Loucy (cell line): ENCODE results near the gene PMVK.
A peak's percentile ranks its signal among the peaks of the same experiment; 100 is the strongest.

Experiments
- H2AFZ ChIP-seq: fragments of 200-600 bp; sonication (generic); 2 replicates; pipeline ENCODE4 v1.6.0; 2016; ENCODE audit warnings: antibody characterized with exemption, mild to moderate bottlenecking, low read length, moderate library complexity
- H3F3A ChIP-seq: fragments of 200-600 bp; 2 replicates; pipeline ENCODE4 v1.6.0; 2016; ENCODE audit warnings: antibody characterized with exemption, low read depth, mild to moderate bottlenecking
- H3K27me3 ChIP-seq: fragments of 200-600 bp; sonication (generic); 2 replicates; pipeline ENCODE4 v1.6.1; 2014; ENCODE audit warnings: low read length, mild to moderate bottlenecking; ENCODE audit not compliant: insufficient read depth, poor library complexity, severe bottlenecking
- H3K36me3 ChIP-seq: fragments of 200-600 bp; sonication (generic); 2 replicates; pipeline ENCODE4 v1.6.1; 2016; ENCODE audit warnings: low read length; ENCODE audit not compliant: insufficient read depth
- H3K4me1 ChIP-seq: fragments of 200-600 bp; sonication (generic); 2 replicates; pipeline ENCODE4 v1.5.1; 2014; ENCODE audit warnings: low read length, mild to moderate bottlenecking; ENCODE audit not compliant: insufficient read depth, poor library complexity, severe bottlenecking
- H3K4me2 ChIP-seq: fragments of 200-600 bp; sonication (generic); 2 replicates; pipeline ENCODE4 v1.6.0; 2014; ENCODE audit warnings: antibody characterized with exemption, low read length, low read depth, mild to moderate bottlenecking; ENCODE audit not compliant: poor library complexity, severe bottlenecking
- H3K4me3 ChIP-seq: fragments of 200-600 bp; sonication (generic); 2 replicates; pipeline ENCODE4 v1.5.1; 2014; ENCODE audit warnings: low read length, mild to moderate bottlenecking, mixed read lengths; ENCODE audit not compliant: poor library complexity, severe bottlenecking
- H3K79me2 ChIP-seq: fragments of 200-600 bp; sonication (generic); 2 replicates; pipeline ENCODE4 v1.6.1; 2014; ENCODE audit warnings: low read length; ENCODE audit not compliant: insufficient read depth
- H3K9ac ChIP-seq: fragments of 200-600 bp; sonication (generic); 2 replicates; pipeline ENCODE4 v1.6.0; 2014; ENCODE audit warnings: mild to moderate bottlenecking, low read depth, low read length, moderate library complexity; ENCODE audit not compliant: poor library complexity, severe bottlenecking
- H3K9me2 ChIP-seq: fragments of 200-600 bp; sonication (generic); replicated peaks from 2 replicates; pipeline ENCODE4 v1.6.1; 2016; ENCODE audit warnings: low read depth, low read length, mixed read lengths
- H3K9me3 ChIP-seq: fragments of 200-600 bp; sonication (generic); 2 replicates; pipeline ENCODE4 v1.6.1; 2014; ENCODE audit warnings: mild to moderate bottlenecking, antibody characterized with exemption, low read length, low read depth; ENCODE audit not compliant: insufficient read depth
- H4K20me1 ChIP-seq: fragments of 200-600 bp; sonication (generic); 2 replicates; pipeline ENCODE4 v1.6.0; 2014; ENCODE audit warnings: antibody characterized with exemption, low read length, mild to moderate bottlenecking; ENCODE audit not compliant: insufficient read depth, poor library complexity, severe bottlenecking
- EZH2phosphoT487 ChIP-seq: fragments of 200-600 bp; IDR thresholded peaks from 2 replicates; pipeline ENCODE4 v1.6.1; 2018; ENCODE audit warnings: antibody characterized with exemption, mild to moderate bottlenecking, moderate library complexity, borderline replicate concordance
- TF ChIP-seq, protein P1 (sequence below): fragments of 200-600 bp; sonication (generic); conservative IDR thresholded peaks from 2 replicates; pipeline ENCODE4 v1.5.1; 2014; ENCODE audit warnings: mild to moderate bottlenecking, antibody characterized with exemption, low read length

Gene PMVK

DNA sequence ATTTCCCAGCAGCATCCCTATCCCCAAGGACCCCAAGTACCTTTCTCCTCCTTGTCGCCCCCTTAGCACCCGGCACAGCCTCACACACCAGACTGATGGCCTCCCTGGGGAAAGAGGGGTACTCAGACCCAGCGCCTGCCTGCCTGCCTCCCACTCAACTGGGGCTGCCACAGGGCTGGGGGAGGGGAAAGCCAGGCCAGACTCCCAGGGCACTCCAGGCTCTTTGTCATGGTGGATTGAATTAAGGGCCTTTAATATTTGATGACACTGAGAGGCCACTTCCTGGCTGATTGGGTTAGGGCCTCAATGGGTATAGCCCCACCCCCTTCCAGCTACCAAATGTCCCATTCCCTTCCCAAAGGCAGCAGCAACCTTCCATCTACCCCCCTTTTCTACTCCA is 32.2 kb upstream of the PMVK start:
- H3K4me3 ChIP-seq: no peak overlapping the region

DNA sequence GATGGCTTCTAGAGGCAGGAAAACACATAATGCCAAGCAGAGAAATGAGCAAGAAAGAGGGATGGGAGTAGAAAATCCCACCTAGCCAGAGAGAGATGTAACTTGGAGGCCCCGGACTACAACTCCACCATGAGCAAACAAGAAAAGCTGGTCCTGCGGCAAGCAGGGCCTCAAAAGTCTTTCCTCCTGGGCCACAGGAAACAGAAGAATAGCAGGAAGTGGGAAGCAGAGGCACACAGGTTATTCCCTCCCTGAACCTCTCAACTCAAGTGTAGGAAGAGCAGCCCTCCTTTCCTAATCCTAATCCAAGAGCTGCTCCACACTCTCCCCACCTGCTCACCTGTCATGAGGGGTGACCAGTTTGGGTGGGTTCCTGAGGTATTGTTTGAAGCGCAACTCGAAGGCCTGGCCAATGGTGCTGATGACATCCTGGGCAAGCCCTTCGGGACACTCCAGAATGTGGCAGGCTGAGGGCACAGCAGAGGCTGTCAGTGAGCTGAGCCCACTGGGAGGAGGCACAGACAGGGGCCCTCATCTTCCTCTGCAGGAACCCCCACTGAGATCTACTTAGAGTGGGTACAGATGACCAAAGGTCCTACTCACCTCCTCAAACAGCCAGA is 30.9 kb upstream of the PMVK start:
- H3K4me2 ChIP-seq: no peak overlapping the region
- H3K9me3 ChIP-seq: no peaks in the 10 kb centered on the region
- H3K79me2 ChIP-seq: peaks cover 56% of the 10 kb centered on the region
- peaks cover 34% of the 10 kb centered on the region for H3K4me1 ChIP-seq
- H3K9me2 ChIP-seq: no peaks in the 10 kb centered on the region
- no peak overlapping the region for H3K4me3 ChIP-seq
- H3K9ac ChIP-seq: no peak overlapping the region
- no peaks in the 10 kb centered on the region for H3K27me3 ChIP-seq
- no peaks in the 10 kb centered on the region; the same call in 1 of the 2 replicates for H3F3A ChIP-seq
- peaks cover 6% of the 10 kb centered on the region for H4K20me1 ChIP-seq
- peaks cover 40% of the 10 kb centered on the region; the same call in 1 of the 2 replicates for H3K36me3 ChIP-seq
- no peak overlapping the region for H2AFZ ChIP-seq
- TF ChIP-seq EZH2phosphoT487: no peak
- TF ChIP-seq, protein P1, sequence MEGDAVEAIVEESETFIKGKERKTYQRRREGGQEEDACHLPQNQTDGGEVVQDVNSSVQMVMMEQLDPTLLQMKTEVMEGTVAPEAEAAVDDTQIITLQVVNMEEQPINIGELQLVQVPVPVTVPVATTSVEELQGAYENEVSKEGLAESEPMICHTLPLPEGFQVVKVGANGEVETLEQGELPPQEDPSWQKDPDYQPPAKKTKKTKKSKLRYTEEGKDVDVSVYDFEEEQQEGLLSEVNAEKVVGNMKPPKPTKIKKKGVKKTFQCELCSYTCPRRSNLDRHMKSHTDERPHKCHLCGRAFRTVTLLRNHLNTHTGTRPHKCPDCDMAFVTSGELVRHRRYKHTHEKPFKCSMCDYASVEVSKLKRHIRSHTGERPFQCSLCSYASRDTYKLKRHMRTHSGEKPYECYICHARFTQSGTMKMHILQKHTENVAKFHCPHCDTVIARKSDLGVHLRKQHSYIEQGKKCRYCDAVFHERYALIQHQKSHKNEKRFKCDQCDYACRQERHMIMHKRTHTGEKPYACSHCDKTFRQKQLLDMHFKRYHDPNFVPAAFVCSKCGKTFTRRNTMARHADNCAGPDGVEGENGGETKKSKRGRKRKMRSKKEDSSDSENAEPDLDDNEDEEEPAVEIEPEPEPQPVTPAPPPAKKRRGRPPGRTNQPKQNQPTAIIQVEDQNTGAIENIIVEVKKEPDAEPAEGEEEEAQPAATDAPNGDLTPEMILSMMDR: no peak

More for the DNA sequence above, 32.2 kb upstream of the PMVK start:
- H3K4me1 ChIP-seq: peaks cover 36% of the 10 kb centered on the region
- H2AFZ ChIP-seq: no peak overlapping the region
- H3K9me2 ChIP-seq: no peaks in the 10 kb centered on the region
- peak overlapping the region; percentile 52 for H3K9ac ChIP-seq
- H3K36me3 ChIP-seq: peaks cover 32% of the 10 kb centered on the region; the same call in 1 of the 2 replicates
- H3K79me2 ChIP-seq: peaks cover 51% of the 10 kb centered on the region
- no peaks in the 10 kb centered on the region for H3K9me3 ChIP-seq
- H4K20me1 ChIP-seq: peaks cover 13% of the 10 kb centered on the region
- peaks cover under 1% of the 10 kb centered on the region; the same call in 1 of the 2 replicates for H3F3A ChIP-seq
- TF ChIP-seq, protein P1: no peak
- TF ChIP-seq EZH2phosphoT487: no peak
- no peaks in the 10 kb centered on the region for H3K27me3 ChIP-seq
- H3K4me2 ChIP-seq: peak overlapping the region; percentile 70

DNA sequence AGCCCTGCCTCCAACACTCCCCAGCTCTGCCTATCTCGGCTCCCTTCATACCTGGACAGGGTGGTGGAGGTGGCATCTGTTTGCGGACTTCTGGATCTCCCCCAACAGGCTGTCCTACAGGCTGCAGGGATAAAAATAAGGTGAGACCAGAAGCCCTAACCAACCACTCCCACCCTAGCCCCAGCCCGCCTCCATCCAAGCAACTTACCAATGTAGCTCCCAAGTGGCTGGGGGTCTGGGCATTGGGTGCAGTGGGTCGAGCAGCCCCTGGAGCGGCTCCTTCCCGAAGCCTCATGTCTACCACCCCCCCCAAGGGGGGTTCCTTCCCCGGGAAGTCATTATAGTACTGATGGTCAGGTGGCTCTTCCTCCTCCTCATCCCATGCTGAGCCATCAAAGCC is 29.6 kb upstream of the PMVK start:
- peaks cover 40% of the 10 kb centered on the region; the same call in 1 of the 2 replicates for H3K36me3 ChIP-seq

More for the DNA sequence above, 29.6 kb upstream of the PMVK start:
- Histone ChIP-seq H3K4me1 (peaks cover 30% of the 10 kb centered on the region), H3K9me3 (no peaks in the 10 kb centered on the region), H3K4me2 (no peak overlapping the region), H3K9me2 (no peaks in the 10 kb centered on the region), H3K9ac (no peak overlapping the region), H3K4me3 (no peak overlapping the region), H3K79me2 (peaks cover 51% of the 10 kb centered on the region), H3F3A (no peaks in the 10 kb centered on the region; the same call in 1 of the 2 replicates), H4K20me1 (peaks cover 5% of the 10 kb centered on the region), H2AFZ (no peak overlapping the region), H3K27me3 (no peaks in the 10 kb centered on the region)
- TF ChIP-seq EZH2phosphoT487: no peak
- TF ChIP-seq, protein P1: no peak
